Neural cell (in vitro differentiated cells): ENCODE results near the gene LGALS3BP. TPM values are rescaled to one million over a fixed set of nuclear protein-coding genes. Genes with fewer than 3 reads are reported as not detected.

Experiments
- H2AFZ ChIP-seq: fragments of 200-600, 300-800 bp; sonication (generic), shearing (Covaris generic); 2 replicates; pipeline ENCODE4 v1.6.0; 2014; ENCODE audit warnings: low read depth, mild to moderate bottlenecking, antibody characterized with exemption, low read length, moderate library complexity
- H3F3A ChIP-seq: fragments of 200-600 bp; shearing (Covaris generic); 2 replicates; pipeline ENCODE4 v1.6.1; 2016; ENCODE audit warnings: mild to moderate bottlenecking, moderate library complexity, mixed read lengths, antibody characterized with exemption, low read length; ENCODE audit not compliant: insufficient read depth, poor library complexity, severe bottlenecking
- H3K27ac ChIP-seq: fragments of 200-600, 300-800 bp; sonication (generic), shearing (Covaris generic); 2 replicates; pipeline ENCODE4 v1.5.1; 2014; ENCODE audit warnings: mild to moderate bottlenecking, low read length, moderate library complexity
- H3K27me3 ChIP-seq: fragments of 300-800, 200-600 bp; sonication (generic), shearing (Covaris generic); 2 replicates; pipeline ENCODE4 v1.6.0; 2014; ENCODE audit warnings: mild to moderate bottlenecking, low read depth, low read length, moderate library complexity; ENCODE audit not compliant: insufficient read depth
- H3K36me3 ChIP-seq: fragments of 300-800, 200-600 bp; sonication (generic), shearing (Covaris generic); 2 replicates; pipeline ENCODE4 v1.5.1; 2014; ENCODE audit warnings: mild to moderate bottlenecking, antibody characterized with exemption, low read length, moderate library complexity; ENCODE audit not compliant: insufficient read depth
- H3K4me2 ChIP-seq: fragments of 300-800, 200-600 bp; sonication (generic), shearing (Covaris generic); 2 replicates; pipeline ENCODE4 v1.6.0; 2014; ENCODE audit warnings: mild to moderate bottlenecking, low read length
- H3K4me3 ChIP-seq: fragments of 300-800, 200-600 bp; sonication (generic), shearing (Covaris generic); 2 replicates; pipeline ENCODE4 v1.5.1; 2014; ENCODE audit warnings: mild to moderate bottlenecking, low read length, moderate library complexity
- H3K79me2 ChIP-seq: fragments of 200-600 bp; shearing (Covaris generic); replicated peaks from 2 replicates; pipeline ENCODE4 v1.6.0; 2014; ENCODE audit warnings: mild to moderate bottlenecking, low read length, moderate library complexity; ENCODE audit not compliant: insufficient read depth
- H3K9ac ChIP-seq: fragments of 300-800, 200-600 bp; sonication (generic), shearing (Covaris generic); 2 replicates; pipeline ENCODE4 v1.6.1; 2016; ENCODE audit warnings: mild to moderate bottlenecking, low read length, mixed read lengths
- H3K9me2 ChIP-seq: fragments of 200-600 bp; shearing (Covaris generic); 2 replicates; pipeline ENCODE4 v1.6.1; 2016; ENCODE audit warnings: mild to moderate bottlenecking, low read length, mixed read lengths; ENCODE audit not compliant: insufficient read depth
- H3K9me3 ChIP-seq: fragments of 200-600, 300-800 bp; sonication (generic), shearing (Covaris generic); 2 replicates; pipeline ENCODE4 v1.6.1; 2016; ENCODE audit warnings: mild to moderate bottlenecking, mixed run types, low read length, moderate library complexity, mixed read lengths
- H4K20me1 ChIP-seq: fragments of 200-600 bp; shearing (Covaris generic); 2 replicates; pipeline ENCODE4 v1.6.1; 2016; ENCODE audit warnings: mild to moderate bottlenecking, mixed run types; ENCODE audit not compliant: insufficient read depth
- EP300 ChIP-seq: fragments of 450-650 bp; conservative IDR thresholded peaks from 2 replicates; pipeline ENCODE4 v1.6.1; 2014; ENCODE audit warnings: antibody characterized with exemption, mild to moderate bottlenecking, moderate library complexity; ENCODE audit not compliant: poor library complexity, severe bottlenecking
- EZH2 ChIP-seq: fragments of 200-600, 300-800 bp; shearing (Covaris generic), sonication (generic); IDR thresholded peaks from 2 replicates; pipeline ENCODE4 v1.6.1; 2014; ENCODE audit warnings: antibody characterized with exemption, low read length, borderline replicate concordance, mild to moderate bottlenecking; ENCODE audit not compliant: insufficient read depth, poor library complexity, severe bottlenecking
- MXI1 ChIP-seq: fragments of 450-650 bp; conservative IDR thresholded peaks from 2 replicates; pipeline ENCODE4 v1.6.1; 2014; ENCODE audit warnings: antibody characterized with exemption, mild to moderate bottlenecking; ENCODE audit not compliant: poor library complexity, severe bottlenecking
- POLR2AphosphoS5 ChIP-seq: IDR thresholded peaks from 2 replicates; pipeline ENCODE4 v1.6.1; 2012
- RAD21 ChIP-seq: fragments of 450-650 bp; conservative IDR thresholded peaks from 2 replicates; pipeline ENCODE4 v1.6.1; 2014; ENCODE audit warnings: antibody characterized with exemption, mild to moderate bottlenecking, moderate library complexity
- SMC3 ChIP-seq: fragments of 450-650 bp; conservative IDR thresholded peaks from 2 replicates; pipeline ENCODE4 v1.6.1; 2014; ENCODE audit warnings: antibody characterized with exemption, mild to moderate bottlenecking, moderate library complexity; ENCODE audit not compliant: poor library complexity
- TAF1 ChIP-seq: IDR thresholded peaks from 2 replicates; pipeline ENCODE4 v1.6.1; 2012; ENCODE audit warnings: low read depth
- polyA plus RNA-seq: library from polyadenylated mRNA; depleted of rRNA; stranded (reverse); fragments of >200 nt; gene quantifications from 2 replicates; pipeline ENCODE4 v1.2.3, GENCODE V29; 2014
- TF ChIP-seq, protein P1 (sequence below): IDR thresholded peaks from 2 replicates; pipeline ENCODE4 v1.6.1; 2012; ENCODE audit warnings: borderline replicate concordance
- TF ChIP-seq, protein P2 (sequence below): fragments of 450-650 bp; IDR thresholded peaks from 2 replicates; pipeline ENCODE4 v1.5.1; 2014; ENCODE audit warnings: antibody characterized with exemption, mild to moderate bottlenecking, moderate library complexity; ENCODE audit not compliant: poor library complexity, severe bottlenecking

Gene LGALS3BP
- polyA plus RNA-seq, 1 donor from 2014 or later, result 5.4 TPM

DNA sequence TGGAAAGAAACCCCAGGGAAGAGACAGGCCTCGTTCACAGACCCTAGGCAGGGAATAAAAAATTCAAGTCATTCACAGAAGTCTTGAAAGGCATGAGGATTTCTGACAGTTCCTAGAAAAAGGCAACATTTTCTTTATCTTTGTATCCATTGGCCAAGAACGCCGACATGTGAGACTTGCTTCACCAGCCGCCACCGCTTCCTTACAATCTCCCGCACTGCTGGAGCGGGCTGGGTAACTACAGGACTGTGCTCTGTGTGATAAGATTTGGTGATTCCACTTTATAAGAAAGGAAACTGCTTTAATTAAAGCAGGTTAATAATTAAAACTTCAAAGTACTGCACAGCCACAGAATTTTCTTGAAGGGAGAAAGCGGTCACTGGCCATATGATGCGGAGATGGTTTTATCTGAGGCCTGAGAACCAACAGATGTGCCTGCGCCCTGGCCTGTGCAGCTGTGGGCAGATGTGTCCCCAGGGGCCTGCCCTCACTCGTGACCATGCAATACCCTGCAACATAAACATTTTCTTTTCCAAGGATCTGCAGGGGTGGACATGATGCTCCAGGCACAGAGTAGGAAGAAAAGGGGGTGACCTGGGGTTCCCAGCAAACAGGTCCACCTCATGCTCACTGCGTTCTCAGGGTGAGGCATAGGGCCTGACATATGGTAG lies 13.0 kb upstream of the LGALS3BP start:
- H3K27ac ChIP-seq, result no peak overlapping the region
- no peaks in the 10 kb centered on the region for H3K79me2 ChIP-seq
- no peaks in the 10 kb centered on the region for H4K20me1 ChIP-seq
- no peak overlapping the region for H3K4me2 ChIP-seq
- no peak for TF ChIP-seq EZH2
- TF ChIP-seq, protein P1, sequence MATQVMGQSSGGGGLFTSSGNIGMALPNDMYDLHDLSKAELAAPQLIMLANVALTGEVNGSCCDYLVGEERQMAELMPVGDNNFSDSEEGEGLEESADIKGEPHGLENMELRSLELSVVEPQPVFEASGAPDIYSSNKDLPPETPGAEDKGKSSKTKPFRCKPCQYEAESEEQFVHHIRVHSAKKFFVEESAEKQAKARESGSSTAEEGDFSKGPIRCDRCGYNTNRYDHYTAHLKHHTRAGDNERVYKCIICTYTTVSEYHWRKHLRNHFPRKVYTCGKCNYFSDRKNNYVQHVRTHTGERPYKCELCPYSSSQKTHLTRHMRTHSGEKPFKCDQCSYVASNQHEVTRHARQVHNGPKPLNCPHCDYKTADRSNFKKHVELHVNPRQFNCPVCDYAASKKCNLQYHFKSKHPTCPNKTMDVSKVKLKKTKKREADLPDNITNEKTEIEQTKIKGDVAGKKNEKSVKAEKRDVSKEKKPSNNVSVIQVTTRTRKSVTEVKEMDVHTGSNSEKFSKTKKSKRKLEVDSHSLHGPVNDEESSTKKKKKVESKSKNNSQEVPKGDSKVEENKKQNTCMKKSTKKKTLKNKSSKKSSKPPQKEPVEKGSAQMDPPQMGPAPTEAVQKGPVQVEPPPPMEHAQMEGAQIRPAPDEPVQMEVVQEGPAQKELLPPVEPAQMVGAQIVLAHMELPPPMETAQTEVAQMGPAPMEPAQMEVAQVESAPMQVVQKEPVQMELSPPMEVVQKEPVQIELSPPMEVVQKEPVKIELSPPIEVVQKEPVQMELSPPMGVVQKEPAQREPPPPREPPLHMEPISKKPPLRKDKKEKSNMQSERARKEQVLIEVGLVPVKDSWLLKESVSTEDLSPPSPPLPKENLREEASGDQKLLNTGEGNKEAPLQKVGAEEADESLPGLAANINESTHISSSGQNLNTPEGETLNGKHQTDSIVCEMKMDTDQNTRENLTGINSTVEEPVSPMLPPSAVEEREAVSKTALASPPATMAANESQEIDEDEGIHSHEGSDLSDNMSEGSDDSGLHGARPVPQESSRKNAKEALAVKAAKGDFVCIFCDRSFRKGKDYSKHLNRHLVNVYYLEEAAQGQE, result no peak
- TF ChIP-seq MXI1, result no peak
- no peak for TF ChIP-seq TAF1
- no peak for TF ChIP-seq RAD21
- TF ChIP-seq SMC3, result no peak
- no peak for TF ChIP-seq EP300
- TF ChIP-seq, protein P2, sequence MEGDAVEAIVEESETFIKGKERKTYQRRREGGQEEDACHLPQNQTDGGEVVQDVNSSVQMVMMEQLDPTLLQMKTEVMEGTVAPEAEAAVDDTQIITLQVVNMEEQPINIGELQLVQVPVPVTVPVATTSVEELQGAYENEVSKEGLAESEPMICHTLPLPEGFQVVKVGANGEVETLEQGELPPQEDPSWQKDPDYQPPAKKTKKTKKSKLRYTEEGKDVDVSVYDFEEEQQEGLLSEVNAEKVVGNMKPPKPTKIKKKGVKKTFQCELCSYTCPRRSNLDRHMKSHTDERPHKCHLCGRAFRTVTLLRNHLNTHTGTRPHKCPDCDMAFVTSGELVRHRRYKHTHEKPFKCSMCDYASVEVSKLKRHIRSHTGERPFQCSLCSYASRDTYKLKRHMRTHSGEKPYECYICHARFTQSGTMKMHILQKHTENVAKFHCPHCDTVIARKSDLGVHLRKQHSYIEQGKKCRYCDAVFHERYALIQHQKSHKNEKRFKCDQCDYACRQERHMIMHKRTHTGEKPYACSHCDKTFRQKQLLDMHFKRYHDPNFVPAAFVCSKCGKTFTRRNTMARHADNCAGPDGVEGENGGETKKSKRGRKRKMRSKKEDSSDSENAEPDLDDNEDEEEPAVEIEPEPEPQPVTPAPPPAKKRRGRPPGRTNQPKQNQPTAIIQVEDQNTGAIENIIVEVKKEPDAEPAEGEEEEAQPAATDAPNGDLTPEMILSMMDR, result no peak
- TF ChIP-seq POLR2AphosphoS5, result no peak
- H3K4me3 ChIP-seq, result no peak overlapping the region
- no peaks in the 10 kb centered on the region for H3K27me3 ChIP-seq
- H3K9me3 ChIP-seq, result no peaks in the 10 kb centered on the region
- H3K36me3 ChIP-seq, result no peaks in the 10 kb centered on the region
- H3F3A ChIP-seq, result no peaks in the 10 kb centered on the region
- no peak overlapping the region for H2AFZ ChIP-seq
- H3K9ac ChIP-seq, result no peak overlapping the region
- H3K9me2 ChIP-seq, result no peaks in the 10 kb centered on the region

DNA sequence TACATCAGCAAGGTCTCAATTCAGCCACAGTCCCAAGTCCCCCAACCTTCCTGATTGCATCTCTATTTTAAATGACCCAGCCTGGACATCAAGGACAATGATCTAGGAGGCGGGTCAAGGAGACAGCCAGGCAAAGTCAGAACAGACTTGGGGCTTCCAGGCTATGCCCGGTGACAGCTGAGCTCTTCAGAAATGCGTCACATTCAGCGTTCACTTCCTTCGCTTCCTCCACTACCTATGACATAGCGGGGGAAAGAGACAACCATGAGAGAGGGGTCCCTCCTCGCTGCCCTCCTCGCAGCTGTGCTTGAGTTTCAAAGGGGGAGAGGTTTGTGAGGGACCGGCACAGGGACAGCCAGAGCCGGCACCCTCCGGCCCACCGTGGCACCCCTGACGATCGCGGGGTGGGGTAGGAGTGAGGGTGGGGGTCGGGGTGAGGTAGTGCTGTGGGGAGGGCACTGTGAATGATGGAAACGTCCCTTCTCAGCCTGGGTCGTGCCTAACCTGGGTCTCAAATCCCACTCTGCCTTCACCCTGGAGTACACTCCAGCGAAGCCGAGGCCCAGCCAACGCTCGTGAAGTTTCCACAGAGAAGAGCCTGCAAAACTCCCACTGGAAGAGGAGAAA lies 12.3 kb upstream of the LGALS3BP start:
- Histone ChIP-seq H3K4me3 (no peak overlapping the region), H2AFZ (no peak overlapping the region), H4K20me1 (no peaks in the 10 kb centered on the region), H3K36me3 (no peaks in the 10 kb centered on the region), H3K9me3 (no peaks in the 10 kb centered on the region), H3K9ac (no peak overlapping the region), H3K9me2 (no peaks in the 10 kb centered on the region), H3K27ac (no peak overlapping the region), H3F3A (no peaks in the 10 kb centered on the region), H3K27me3 (no peaks in the 10 kb centered on the region), H3K4me2 (no peak overlapping the region), H3K79me2 (no peaks in the 10 kb centered on the region)
- TF ChIP-seq RAD21, result no peak
- TF ChIP-seq POLR2AphosphoS5, result no peak
- TF ChIP-seq EP300, result no peak
- TF ChIP-seq, protein P1, result no peak
- TF ChIP-seq MXI1, result no peak
